ENCODE measurements around the gene GNPDA1. TPM values are rescaled to one million over a fixed set of nuclear protein-coding genes. Genes with fewer than 3 reads are reported as not detected.
"Not testable (repeated sequence)": the region's sequence is repeated elsewhere in the genome, so short reads cannot be mapped to it uniquely, and the experiment has no call there.

Gene GNPDA1
- total and polyA plus RNA-seq, 2 of the 4 experiments (the other 2 are of a cell fraction) = 23.1 to 60.6 TPM

GRCh38 chr5:142052026-142052425, 39.2 kb upstream of the GNPDA1 start:
- H2BK120ac ChIP-seq (ENCODE audit: low read depth, low read length); H4K20me1 ChIP-seq (ENCODE audit: insufficient read depth, low read length); H2AFZ ChIP-seq (replicated peaks; ENCODE audit: low read length, poor library complexity); H3K27me3 ChIP-seq (ENCODE audit: control insufficient read depth, insufficient read depth, low read length); CTCF ChIA-PET; H3K4ac ChIP-seq (ENCODE audit: low read depth, low read length); H2AK9ac ChIP-seq (replicated peaks; ENCODE audit: low read depth, low read length, poor library complexity); H2BK20ac ChIP-seq (ENCODE audit: low read depth, low read length); H3K36me3 ChIP-seq (ENCODE audit: control insufficient read depth, insufficient read depth, low read length); H2BK5ac ChIP-seq (ENCODE audit: low read depth, low read length, poor library complexity, severe bottlenecking); H3K4me3 ChIP-seq (ENCODE audit: insufficient read depth, low read depth, low read length); H3K9me3 ChIP-seq (ENCODE audit: control insufficient read depth, insufficient read depth, low read length); H3K23ac ChIP-seq (ENCODE audit: low read depth, low read length); dilution Hi-C loops (cut with HindIII; ENCODE audit: low sequenced_read_pairs, unreplicated experiment); H3K9ac ChIP-seq (ENCODE audit: low read depth, low read length); H4K5ac ChIP-seq (ENCODE audit: low read depth, low read length); intact Hi-C loops (cut with micrococcal nuclease); in situ Hi-C loops (cut with MboI; ENCODE audit: low sequenced_read_pairs); H3K4me1 ChIP-seq (ENCODE audit: control insufficient read depth, insufficient read depth, low read length); H3K56ac ChIP-seq (ENCODE audit: extremely low read depth, insufficient read depth, low read length); H3K27ac ChIP-seq (ENCODE audit: insufficient read depth, low read length); H2AK5ac ChIP-seq (ENCODE audit: low read depth, low read length); H3K4me2 ChIP-seq (ENCODE audit: low read depth, low read length); H4K8ac ChIP-seq (ENCODE audit: low read depth in 2 of 2, low read length in 2 of 2); H3K18ac ChIP-seq (ENCODE audit: low read depth, low read length); H4K91ac ChIP-seq (ENCODE audit: insufficient read depth, low read depth, low read length); H3K79me1 ChIP-seq (ENCODE audit: low read depth in 1 of 2, low read length in 2 of 2); H3K9me1 ChIP-seq (ENCODE audit: insufficient read depth, low read length); H2BK15ac ChIP-seq (ENCODE audit: low read depth, low read length); BruUV-seq (replicated peaks); POLR2A ChIA-PET (ENCODE audit: unreplicated experiment); ATAC-seq (ENCODE audit: low read depth); DNase-seq; H3K14ac ChIP-seq (replicated peaks; ENCODE audit: low read depth, low read length): not testable (repeated sequence)
- WGBS, 2 experiments (ENCODE audit: extremely low coverage in 2 of 2, insufficient read length in 1 of 2) = no CpG with 5 or more reads among the region's 4 CpGs
